ENCODE measurements around the gene CD48. TPM values are rescaled to one million over a fixed set of nuclear protein-coding genes. Genes with fewer than 3 reads are reported as not detected.

Gene CD48, protein sequence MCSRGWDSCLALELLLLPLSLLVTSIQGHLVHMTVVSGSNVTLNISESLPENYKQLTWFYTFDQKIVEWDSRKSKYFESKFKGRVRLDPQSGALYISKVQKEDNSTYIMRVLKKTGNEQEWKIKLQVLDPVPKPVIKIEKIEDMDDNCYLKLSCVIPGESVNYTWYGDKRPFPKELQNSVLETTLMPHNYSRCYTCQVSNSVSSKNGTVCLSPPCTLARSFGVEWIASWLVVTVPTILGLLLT
- not detected in 2 replicates for total RNA-seq (2014; rRNA removed; shearing (Covaris generic))

DNA sequence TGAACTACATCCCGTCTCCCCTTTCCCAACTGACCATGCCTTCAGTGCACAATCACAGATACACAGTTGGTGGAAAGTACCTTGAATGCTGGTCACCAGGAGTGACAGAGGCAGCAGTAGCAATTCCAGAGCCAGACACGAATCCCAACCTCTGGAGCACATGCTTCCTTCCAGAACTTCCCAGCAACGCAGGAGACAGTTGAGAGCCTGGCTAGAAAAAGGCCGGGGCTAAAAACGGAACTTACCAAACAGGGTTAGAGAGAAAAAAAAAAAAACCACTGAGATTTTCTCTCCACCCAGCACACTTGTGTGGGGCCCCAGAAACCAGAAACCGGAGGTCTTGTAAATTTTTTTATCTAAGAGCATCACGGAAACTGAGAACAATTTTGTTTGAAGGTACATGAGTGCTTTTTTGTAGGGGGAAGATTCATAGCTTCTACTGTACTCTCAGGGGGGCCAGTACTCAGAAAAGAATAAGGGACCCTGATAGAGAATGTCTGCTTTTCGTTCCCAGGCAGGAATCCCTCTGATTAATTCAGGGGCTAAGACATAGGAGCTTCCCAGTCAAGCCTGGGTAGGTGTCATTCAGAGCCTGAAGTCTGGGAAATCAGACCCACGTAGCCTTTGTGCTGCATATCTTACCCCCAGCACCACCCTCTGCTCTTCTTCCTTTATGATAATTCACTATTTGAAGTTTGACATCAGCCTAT is at the start of gene CD48:
Gene CD48, minus strand, starts transcription at position 221 of the 710 bp plus-strand sequence. Its CDS starts 59 bp downstream, at position 162.
- DNase-seq (ENCODE audit: low spot score): no peak

DNA sequence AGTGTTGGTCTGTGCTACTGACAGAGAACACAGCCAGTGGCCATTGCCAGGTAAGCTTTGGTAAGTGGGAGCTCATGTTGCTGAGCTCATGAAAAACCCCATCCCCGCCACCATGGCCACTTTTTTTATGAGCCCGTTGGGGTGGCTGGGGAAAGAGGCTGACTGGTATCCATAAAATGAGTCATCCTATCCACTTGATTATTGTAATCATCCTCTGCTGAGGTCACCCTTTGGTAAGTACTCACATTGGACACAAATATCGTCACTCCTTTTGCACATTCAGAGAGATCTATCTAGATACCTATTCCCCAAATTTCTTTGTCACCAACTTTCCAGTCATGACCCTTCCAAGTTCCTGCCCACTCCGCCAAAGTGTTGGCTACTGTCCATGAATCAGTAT is 49.4 kb upstream of the CD48 start:
- no peak for DNase-seq (ENCODE audit: low spot score)

DNA sequence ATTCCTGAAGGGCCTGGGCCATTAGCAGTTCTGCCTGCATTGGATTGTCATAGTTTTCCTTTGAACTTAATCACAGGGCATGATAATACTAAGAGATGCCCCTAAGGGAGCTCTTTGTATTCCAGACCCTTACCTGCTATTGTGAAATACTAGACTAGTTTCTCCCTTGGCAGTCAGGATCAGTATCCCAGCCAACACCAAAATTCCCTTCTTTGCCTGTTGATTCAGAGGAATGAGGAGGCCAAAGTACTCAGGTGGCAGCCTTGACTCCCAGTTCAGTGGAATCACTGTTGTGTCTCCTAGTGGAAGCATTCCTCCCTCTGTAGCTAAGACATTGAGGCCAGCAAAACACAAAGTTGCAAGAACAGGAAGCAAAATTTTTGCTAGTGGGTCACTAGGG is 48.1 kb upstream of the CD48 start:
- DNase-seq (ENCODE audit: low spot score): no peak

DNA sequence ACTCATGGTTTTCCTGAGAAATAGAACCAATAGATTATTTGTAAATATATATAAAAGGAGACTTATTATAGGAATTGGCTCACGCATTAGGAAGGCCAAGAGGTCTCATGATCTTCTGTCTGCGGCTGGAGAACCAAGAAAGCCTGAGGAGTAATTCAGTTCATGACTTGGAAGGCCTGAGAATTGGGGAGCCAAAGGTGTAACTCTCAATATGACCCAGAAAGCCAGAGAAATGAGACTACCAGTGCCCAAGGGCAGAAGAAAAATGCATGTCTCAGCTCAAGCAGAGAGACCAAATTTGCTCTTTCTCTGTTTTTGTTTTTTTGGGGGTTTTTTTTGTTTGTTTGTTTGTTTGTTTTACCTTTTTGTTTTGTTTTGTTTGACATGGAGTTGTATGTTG is 46.9 kb upstream of the CD48 start:
- DNase-seq (ENCODE audit: low spot score): no peak

DNA sequence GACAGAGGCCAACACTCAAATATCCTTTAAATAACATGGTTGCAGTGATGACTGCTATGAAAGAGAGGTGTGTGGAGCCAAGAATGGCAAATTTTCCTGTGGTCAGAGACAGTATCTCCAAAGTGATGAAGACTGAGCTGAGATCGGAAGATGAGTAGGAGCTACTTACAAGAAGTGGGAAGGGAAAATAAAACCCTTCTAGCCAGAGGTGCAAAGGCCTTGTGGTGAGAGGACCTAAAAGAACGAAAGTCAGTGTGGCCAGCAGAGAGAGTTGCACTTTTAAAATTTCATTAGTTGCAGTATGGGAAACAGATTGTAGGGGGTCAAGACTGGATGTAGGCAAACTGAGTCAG is 45.2 kb upstream of the CD48 start:
- no peak for DNase-seq (ENCODE audit: low spot score)

DNA sequence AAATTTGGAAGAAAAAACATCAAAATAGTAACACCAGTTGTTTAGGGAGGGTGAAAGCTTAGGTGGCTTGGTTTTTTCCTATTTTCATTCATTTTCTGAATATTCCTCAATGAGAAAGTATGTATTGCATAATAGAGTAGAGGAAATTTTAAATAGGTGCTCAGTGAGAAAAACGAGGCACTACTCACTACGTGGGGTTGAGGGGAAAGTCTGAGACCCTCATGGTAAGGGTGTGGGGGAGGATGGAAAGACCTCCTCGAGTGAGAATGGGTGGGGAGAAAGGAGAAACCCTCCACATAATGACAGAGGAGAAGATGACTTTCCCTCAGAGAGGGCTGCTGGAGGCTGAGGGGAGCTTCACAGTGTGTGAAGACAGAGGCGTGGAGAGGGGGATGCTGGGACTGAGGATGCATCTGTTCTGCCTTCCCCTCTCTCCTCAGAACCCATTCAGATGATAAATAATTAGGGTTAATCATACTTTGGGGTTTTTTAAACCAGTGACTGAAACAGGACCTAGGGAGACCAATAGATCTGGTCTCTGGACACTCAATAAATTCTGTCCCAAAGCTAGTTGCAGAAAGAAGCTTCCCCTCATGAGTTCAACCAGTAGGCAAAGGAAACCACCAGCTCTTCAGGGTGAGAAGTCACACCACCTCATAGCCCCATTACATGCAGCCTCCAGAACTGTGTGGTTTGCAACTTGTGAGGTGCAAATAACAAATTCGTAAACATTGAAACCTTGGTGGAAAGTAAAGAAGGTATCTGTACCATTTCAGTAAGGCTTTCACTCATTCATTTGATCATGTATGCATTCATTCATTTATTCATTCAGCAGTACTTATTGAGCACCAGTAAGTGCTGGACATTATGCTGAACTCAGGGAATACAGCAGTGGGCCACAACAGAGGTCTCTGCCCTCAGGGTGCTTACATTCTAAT is 44.6 kb upstream of the CD48 start:
- DNase-seq (ENCODE audit: low spot score): no peak

DNA sequence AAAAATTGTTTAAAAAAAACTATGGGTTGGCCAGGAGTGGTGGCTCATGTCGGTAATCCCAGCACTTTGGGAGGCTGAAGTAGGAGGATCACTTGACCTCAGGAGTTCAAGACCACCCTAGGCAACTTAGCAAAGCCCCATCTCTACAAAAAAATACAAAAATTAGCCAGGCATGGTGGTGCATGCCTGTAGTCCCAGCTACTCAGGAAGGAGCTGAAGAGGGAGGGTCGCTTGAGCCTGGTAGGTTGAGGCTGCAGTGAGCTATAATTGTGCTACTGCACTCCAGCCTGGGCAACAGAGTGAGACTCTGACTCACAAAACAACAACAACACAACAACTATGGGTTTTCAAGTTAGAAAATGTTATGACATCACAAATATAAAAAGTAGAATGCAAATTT is 43.8 kb upstream of the CD48 start:
- DNase-seq (ENCODE audit: low spot score): no peak

DNA sequence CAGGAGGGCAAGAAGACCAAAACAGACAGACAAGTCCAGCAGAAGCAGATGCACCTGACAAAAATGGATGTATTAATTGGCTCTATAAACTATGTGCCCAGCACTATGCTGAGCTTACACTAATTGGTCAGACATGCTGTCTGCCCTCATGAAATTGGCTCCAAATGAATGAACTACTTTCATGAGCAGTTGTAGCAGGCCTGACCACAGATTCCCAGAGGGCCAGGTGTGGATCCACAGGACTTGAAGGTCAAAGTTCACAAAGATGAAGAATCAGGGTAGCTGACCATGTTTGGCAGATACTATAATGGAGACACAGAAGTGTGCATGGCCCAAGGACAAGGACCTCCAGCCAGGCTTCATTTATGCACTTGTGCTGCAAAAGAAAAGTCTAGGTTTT is 42.0 kb upstream of the CD48 start:
- no peak for DNase-seq (ENCODE audit: low spot score)

DNA sequence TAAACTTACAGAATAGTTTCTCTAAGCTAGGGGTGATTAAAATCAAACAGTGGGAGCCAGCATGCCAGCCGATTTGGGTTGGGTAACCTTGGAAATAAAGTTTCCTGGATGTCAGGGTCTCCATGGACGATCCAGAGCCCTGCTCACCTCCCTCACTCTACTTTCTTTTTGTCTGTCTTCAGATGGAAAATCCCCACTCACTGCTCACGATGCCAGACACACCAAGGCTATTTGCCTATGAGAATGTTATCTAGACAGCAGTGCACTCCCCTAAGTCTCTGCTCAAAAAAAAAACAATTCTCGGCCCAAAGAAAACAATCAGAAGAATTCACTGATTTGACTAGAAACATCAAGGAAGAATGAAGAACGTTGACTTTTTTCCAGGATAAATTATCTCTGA is 41.3 kb upstream of the CD48 start:
- no peak for DNase-seq (ENCODE audit: low spot score)

DNA sequence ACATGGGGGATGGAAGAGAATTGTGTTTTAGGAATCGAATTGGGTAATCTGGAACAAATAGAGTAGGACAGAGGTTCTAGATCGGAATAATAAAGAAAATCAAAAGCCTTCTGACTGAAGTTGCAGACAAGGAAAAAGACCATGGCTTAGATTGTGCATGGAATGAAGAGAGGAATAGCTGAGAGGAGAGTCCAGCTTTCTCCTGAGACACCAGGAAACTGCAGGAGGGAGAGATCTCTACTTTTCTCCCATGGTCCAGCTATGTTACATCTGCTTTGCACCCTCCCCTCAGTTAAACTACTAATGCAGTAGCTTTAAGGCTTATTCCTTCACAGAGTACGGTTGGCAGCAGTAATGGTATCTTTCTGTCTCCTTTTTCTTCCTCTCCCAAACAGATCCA is 40.8 kb upstream of the CD48 start:
- no peak for DNase-seq (ENCODE audit: low spot score)

DNA sequence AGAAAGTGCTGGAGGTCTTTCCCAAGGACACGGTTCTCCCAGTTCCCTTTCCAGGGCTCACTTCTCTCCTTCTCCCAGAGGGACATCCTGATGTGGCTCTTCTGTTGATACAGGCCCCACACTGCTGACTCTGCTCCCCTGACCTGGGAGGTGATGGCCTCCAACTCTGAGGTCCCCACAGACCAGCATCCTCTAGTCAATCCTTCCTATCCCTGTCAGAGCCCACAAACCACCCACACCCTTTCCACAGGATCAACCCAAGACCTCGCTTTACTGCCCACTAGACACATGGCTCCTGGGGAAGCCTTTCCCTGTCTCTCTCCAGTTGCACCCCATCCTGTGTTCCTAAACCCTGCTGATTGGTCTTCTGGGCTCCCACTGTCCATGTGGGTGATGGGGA is 39.0 kb upstream of the CD48 start:
- DNase-seq (ENCODE audit: low spot score): no peak

DNA sequence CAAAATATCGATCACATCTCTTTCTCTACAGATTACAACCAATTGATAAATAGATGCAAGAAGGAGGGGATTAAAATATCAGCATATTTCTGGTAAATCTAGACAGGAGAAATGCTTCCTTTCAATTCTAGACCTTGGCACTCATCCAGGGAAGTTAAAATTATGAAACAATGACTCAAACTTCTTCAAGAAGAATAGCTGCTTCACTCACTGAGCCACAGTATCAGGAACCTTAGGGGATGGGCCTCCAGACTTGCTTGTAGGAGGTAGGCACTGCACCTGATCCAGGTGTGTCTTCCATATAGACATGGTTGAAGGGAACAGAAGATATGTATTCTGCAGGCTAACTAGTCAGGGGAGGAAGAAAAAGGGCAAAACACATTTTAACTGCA is 37.3 kb upstream of the CD48 start:
- no peak for DNase-seq (ENCODE audit: low spot score)

DNA sequence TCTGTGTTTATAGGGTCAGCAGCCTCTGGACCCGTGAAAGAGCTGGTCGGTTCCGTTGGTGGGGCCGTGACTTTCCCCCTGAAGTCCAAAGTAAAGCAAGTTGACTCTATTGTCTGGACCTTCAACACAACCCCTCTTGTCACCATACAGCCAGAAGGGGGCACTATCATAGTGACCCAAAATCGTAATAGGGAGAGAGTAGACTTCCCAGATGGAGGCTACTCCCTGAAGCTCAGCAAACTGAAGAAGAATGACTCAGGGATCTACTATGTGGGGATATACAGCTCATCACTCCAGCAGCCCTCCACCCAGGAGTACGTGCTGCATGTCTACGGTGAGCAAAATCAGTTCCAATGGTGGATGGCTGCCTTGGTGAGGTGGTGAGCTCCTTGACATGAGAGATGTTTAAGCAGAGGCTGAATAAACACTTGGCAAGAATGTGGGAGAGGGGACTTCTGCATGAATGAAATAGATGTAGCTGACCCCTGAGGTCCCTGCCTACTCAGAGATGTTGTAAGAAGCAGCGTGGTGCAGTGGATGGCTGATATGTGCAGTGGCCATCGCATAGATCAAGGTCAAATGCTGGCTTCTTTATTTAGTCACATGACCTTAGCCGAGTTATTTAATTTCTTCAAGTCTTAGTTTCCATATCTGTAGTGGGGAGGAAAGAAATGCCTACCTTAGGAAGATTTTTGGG is 36.7 kb upstream of the CD48 start:
- DNase-seq (ENCODE audit: low spot score): no peak

DNA sequence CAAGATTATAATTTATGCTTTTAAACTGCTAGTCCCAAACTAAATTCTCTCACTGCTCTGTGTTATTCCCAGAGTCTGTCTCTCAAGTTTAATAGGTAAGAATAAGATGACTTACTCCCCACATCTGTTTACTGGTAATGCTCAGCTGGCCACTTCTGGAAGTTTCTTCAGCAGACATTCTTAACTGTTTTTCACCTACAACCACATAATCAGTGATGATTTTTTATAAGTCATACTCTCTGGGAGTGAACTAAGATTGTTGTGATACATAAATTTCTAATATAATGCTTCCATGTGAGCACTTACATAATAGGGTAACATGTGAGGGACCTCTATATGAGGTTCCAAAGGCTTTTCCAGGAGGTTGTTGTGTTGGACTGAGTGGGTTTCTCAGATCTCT is 36.1 kb upstream of the CD48 start:
- no peak for DNase-seq (ENCODE audit: low spot score)

DNA sequence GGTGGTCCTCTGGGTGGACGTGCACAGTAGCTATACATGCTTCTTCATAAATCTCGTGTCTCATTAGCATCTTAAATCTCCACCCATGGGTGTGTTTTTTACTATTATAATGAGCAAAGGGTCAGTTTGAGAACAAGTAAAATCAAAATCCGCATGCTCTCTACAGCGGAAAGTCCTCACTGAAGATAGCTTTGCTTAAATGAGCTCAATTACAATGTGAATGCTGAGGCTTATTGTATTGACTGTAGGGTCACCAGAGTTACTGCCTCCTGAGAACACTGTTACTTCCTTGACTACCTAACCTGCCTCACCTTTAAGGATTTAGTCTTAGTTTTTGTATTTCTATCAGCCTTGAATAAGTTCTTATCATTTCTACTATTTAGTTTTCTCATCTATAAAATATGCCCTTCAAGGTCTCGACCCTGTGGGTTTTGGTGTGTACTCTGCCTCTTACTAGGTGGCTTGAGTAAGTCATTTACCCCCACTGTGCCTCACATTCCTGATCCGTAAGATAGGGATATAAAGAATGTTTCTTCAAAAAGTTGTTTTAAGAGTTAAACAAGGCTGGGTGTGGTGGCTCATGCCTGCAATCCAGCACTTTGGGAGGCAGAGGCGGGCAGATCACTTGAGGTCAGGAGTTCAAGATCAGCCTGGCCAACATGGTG is 35.3 kb upstream of the CD48 start:
- DNase-seq (ENCODE audit: low spot score): no peak

DNA sequence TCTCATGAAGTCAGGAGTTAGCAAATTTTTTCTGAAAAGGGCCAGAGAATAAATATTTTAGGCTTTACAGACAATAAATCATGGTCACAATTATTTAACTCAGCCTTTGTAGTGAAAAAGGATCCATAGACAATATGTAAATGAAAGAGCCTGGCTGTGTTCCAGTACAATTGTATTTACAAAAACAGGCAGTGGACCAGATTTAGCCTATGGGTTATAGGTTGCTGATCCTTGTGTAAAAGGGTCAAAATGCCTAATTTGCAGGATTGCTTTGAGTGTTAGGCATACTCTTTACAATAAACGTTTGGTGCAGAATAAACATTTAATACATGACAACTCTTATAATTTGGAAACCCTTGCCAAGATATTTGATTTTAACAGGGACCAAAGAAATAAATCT is 33.9 kb upstream of the CD48 start:
- DNase-seq (ENCODE audit: low spot score): no peak

DNA sequence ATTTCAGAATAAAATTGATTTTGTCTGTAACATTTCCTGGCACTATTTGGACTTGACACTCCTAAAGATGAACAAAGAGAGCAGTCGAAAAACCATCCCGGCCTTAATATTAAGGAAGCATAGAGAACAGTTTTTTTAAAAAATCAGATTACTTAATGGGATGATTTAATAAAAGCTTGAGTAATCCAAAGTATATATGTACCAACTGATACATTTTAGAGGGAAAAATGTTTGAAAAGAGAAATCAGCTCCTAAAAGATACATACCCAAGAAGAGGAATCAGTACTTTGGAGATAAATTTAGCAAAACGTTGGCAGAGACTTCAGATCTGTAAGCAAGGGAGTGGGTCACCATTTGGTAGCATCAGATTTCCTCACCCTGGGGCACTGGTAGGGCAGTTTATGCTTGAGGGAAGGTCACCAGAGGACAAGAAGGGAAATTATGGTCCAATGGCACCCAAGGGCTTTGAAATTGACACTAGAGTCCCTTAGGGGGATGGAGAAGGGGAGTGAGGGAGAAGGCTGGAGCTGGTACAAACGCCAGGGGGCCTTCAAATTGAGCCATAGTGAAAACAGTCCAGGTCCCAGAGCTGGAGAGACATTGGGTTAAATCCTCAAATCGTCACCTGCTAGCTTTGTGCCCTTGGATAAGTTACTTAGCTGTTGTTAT is 33.4 kb upstream of the CD48 start:
- DNase-seq (ENCODE audit: low spot score): no peak

DNA sequence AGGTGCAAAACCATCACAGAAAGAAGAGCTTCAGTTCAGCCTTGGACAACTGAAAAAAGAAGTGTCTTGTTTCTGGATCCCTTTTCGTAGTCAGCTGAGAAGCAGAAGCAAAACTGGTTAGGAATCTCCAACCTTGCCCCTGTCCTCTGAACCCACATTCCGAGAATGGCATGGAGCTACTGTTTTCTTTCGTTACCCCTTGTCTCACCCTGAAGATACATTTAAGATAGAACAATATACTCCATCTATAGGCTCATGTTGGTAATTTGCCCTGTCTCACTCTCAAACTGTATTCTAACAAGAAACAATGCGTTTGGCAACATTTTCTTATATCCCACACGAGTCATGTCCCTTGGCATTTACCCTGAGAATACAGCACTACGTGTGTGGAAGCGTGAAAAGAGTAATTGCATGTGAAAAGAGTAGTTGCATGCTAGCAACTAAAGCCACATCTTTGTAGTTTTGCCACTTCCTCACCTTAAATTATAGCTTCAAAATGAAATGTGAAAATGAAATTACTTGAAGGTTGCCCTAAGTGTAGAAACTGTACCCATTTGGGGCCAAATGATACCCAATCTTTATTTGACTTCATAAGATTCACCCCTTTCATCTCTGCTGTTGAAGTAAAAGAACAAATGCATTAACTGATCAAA is 32.7 kb upstream of the CD48 start:
- no peak for DNase-seq (ENCODE audit: low spot score)

DNA sequence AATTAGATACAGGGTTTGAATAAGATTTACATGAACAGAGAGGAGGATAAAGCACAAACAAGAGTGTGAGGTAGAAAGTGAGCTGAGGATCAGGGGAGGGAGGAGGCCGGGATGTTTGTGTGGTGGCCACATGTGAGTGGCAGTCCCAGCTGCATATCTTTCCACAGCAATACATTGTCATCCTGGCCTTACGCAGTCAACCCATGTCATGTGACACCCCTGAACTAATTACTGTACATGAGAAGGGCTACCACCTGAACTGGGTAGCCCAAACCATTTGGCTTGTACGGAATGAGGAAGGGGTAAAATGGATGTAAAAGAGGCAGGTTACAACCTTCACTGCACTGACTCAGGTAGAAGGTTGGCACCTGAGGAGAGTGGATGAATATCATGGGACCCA is 31.6 kb upstream of the CD48 start:
- no peak for DNase-seq (ENCODE audit: low spot score)

DNA sequence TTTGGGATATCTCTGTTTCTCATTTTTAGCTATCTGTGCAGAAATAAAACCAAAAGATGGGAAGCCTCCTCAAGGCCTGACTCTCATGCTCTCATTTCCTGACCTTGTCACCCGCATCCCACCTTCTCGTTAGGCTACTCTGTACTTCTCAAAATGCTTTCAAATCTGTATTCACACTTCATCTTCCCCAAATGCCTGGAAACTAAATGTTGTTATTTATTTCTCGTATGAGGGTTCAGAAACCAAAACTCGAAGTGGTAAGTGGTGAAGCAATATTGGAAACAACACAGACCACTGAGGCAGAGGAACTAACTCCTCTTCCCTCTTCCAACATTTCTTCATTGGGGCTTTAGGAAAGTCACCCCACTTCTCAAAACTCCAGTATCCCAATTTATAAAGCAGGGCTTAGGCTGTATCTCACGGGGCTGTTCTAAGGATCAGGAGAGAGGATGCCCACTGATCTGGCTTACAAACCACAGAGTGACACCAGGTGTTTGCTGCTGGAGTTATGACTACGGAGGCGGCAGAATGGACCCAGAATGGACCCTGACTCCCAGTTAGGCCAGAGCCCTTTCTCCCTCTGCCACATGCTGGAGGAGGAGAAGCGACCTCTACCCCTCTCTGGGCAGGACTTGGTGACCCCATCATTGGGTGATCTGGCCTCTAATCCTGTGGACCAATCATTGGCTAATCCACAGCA is 31.0 kb upstream of the CD48 start:
- no peak for DNase-seq (ENCODE audit: low spot score)

Measured in H4 (cell line).